Left colon (tissue), 2 donors: Measurements from ENCODE around the gene MX1. TPM values are rescaled to one million over a fixed set of nuclear protein-coding genes. Genes with fewer than 3 reads are reported as not detected.

Experiments
- ATAC-seq: fragments of 200-7000 bp; cut with Tn5 transposase; one replicate; pipeline ENCODE4 v1.9.1; 2020; ENCODE audit warnings: mild to moderate bottlenecking, moderate library complexity
- DNase-seq, 2 donors: peaks; one replicate each; pipeline ENCODE4 v3.0.0-alpha.2; 2020
- intact Hi-C, 2 donors: fragments of 100-400 bp; cut with DNase I in 1 of 2; cut with micrococcal nuclease in 1 of 2; formaldehyde crosslinking; loops; one replicate each; pipeline versions ENCODE4 v1.11.2 to v1.14.0; 2022; cut with DNase I, micrococcal nuclease
- long read RNA-seq: library from polyadenylated mRNA; unstranded; transcript quantifications from one replicate; pipeline ENCODE4 v2.0.0, GENCODE V29; 2021
- total RNA-seq, 2 donors: library from RNA; stranded (reverse); fragmentation: NEBNext Ultra II Directional; extraction: Animal tissue kit (Norgen Biotek cat#: 25700); gene quantifications; one replicate each; pipeline ENCODE4 v1.2.1, GENCODE V29; 2021
- donor health status: DM: no; HTN: no; CAD: no.
- donor health status: DM: yes; HTN: yes; CAD: no.

Gene MX1
- 10 to 100 TPM; 36.4 to 91.7 TPM for total RNA-seq
- long read RNA-seq, transcript MX1-202 (17 exons, 2,850 nt) = major isoform, 88 of 156 reads
- long read RNA-seq, partial matches to known transcripts = 31 of 156 reads
- long read RNA-seq, other reads (novel, unspliced or antisense) = 36 of 156 reads

- ATAC-seq = peak; percentile 96
- DNase-seq = peak; percentile 90 to 94
- intact Hi-C loops = no loop called here
Measured at GRCh38 chr21:41425954-41426675, at the start of gene MX1. Gene MX1, plus strand, starts transcription at chr21:41426239. Its CDS starts 5,832 bp downstream, at chr21:41432071.

GRCh38 chr21:41377715-41378114, 48.3 kb upstream of the MX1 start:
- intact Hi-C loops = no loop called here
- no peak for ATAC-seq
- no peak for DNase-seq

DNA sequence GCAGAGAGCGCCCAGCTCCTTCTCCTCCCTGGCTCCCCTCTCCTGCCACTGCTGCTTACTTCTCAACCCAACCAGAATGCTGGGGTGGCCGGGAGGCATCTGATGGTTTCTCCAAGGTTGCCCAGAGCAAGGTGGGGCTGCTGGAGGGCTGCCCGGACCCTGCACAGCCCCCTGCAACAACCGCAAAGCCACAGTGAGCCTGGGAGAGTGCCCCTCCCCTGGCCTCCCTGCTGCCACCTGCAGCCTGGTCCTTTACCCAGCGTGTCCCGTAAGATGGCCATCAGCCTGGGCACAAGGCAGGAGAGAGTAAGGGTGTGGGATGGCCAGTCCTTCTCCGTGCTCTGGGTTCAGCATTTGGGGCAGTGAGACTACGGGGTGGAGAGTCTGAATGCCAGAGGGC, 47.2 kb upstream of the MX1 start:
- DNase-seq = no peak
- ATAC-seq = peak; percentile 42
- intact Hi-C loops = no loop called here

DNA sequence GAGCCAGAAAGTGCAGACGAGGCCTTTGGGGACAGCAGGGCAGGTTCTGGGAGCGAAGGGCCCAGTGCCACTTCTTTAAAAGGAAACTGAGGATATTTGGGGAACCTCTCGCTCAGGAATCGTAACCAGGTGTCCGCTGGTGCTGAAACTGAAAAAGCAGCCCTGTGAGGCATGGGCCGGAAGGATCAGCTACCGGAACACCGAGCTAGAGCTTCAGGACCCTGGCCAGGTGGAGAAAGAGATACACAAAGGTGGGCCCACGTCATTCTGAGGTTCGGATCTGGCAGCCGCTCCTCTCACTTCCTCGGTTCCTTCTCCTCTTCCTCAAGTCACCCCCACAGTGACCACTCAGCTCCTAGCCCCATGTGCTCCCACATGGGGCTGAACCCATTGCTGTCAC, 46.1 kb upstream of the MX1 start:
- ATAC-seq = no peak
- intact Hi-C loops = no loop called here
- DNase-seq = no peak

GRCh38 chr21:41381731-41382130, 44.3 kb upstream of the MX1 start:
- ATAC-seq (no peak), DNase-seq (no peak)
- intact Hi-C loops = no loop called here

- intact Hi-C loops = no loop called here
- no peak for ATAC-seq
- DNase-seq = no peak
Measured at GRCh38 chr21:41387042-41387819, 38.8 kb upstream of the MX1 start.

DNA sequence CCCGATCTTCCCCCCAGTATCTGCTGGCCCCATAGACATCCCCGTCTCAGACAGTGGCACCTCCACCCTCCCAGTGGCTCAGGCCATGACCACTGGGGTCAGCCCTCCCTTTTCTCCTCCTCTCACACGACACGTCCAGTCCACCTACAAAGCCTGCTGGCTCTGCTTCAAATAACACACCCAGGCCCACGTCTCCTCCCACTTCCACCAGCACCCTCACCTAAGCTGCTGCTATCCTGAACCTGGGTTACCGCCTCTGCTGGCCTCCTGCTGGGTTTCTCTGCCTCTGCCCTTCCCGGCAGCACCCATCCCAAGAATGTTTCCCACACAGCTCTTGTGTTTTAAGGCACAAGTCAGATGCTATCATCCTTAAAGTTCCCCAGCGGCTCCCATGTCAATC, 38.2 kb upstream of the MX1 start:
- DNase-seq (no peak), ATAC-seq (no peak)
- intact Hi-C loops = no loop called here

DNA sequence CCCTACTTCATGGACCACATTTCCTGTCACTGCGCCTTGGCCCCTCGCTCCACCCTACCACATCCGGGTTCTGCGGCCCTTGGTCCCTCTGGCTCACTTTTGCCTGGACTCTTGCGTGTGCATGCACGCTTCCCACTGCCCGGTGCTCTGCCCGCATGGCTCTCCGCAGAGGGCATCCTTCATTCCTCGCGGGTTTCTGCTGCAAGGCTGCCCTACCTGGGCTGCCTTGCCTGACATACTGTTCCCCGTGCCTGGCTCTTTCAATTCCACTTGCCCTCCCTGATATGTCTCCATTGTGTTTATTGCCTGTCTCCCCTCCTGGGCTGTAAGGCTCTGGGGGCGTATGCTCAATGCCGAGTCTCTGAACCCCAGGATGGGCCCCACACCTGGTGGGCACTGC, 37.8 kb upstream of the MX1 start:
- ATAC-seq = no peak
- DNase-seq = no peak
- intact Hi-C loops = no loop called here

- intact Hi-C loops = no loop called here
- ATAC-seq (no peak), DNase-seq (no peak)
Measured at GRCh38 chr21:41390043-41390639, 35.9 kb upstream of the MX1 start.

- DNase-seq = no peak
- no peak for ATAC-seq
- intact Hi-C loops = no loop called here
Measured at GRCh38 chr21:41393876-41394465, 32.1 kb upstream of the MX1 start.

DNA sequence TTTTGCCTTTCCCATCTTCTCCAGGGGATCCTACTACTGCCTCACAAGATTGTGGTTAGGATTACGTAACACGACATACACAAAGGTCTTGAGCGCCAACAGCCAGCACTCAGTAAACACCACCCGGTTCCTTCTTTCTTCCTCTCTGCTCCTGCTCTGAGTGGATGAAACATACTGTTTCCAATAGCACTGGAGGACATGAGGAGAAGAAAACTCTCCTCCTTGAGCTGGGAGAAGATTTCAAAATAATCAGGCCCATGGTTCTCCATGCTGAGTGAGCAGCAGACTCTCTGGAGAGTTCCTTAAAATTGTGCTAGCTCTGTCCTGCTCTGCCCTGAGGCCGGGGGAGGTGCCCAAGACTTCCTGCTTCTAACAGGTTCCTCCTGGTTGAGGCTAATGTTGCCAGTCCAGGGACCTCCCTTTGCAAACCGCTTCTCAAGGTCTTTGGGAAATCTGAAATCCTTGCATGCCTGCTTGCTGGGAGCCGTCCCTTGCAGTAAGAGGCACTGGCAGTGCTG, 29.4 kb upstream of the MX1 start:
- DNase-seq (peak; percentile 60 to 71), ATAC-seq (peak; percentile 92)
- intact Hi-C loops = no loop called here

DNA sequence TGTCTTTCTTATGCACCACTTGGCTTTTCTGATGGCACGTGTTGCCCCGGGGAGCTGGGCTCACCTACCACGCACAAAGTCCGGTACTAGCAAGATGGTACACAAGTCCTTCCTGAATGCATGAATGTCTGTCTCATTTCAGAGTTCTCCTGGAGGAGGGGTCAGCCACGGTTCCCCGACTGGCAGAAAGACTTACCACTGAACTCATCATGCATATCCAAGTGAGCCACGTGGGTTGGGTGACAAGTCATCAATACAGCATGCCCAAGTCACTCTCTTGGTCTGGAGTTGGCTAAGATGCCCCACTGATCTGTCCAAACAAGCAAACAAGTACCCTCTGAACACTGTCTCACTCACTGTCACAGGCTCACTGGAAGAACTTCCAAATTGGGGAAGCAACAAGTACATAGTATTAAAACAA, 28.6 kb upstream of the MX1 start:
- intact Hi-C loops = no loop called here
- ATAC-seq (no peak), DNase-seq (no peak)

DNA sequence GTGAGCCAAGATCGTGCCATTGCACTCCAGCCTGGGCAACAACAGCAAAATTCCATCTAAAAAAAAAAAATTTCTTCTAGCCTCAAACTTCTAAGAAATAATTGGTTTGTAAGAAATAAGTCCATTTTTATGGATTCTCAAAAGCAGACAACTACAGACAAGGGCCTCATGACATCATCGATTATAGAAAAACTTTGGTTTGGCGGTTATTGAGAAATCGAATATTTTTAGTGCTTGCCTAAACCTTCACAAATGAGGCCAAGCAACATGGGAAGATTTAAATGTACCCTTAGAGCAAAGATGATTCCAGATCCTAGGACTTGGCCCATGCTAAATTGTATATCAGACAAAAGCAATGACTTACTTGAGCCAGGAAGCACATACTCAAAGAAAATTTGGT, 27.8 kb upstream of the MX1 start:
- no peak for ATAC-seq
- DNase-seq = no peak
- intact Hi-C loops = no loop called here

DNA sequence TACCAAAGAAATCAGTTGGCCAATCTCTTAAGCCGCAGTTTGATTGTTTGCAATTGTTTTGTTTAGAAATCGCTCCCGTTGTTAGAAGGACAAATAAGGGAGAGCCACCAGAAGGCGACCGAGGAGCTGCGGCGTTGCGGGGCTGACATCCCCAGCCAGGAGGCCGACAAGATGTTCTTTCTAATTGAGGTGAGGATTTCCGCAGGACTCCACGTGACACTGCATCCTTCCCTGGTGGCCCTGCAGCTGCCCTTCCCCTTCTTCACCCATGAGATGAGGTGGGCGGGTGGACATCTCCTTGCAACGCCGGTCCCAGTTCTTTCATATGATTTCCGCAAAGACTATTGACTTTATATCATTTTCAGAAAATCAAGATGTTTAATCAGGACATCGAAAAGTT, 27.2 kb upstream of the MX1 start:
- DNase-seq (no peak), ATAC-seq (no peak)
- intact Hi-C loops = no loop called here

GRCh38 chr21:41399246-41399800, 26.7 kb upstream of the MX1 start:
- intact Hi-C loops = no loop called here
- DNase-seq = no peak
- ATAC-seq = no peak

DNA sequence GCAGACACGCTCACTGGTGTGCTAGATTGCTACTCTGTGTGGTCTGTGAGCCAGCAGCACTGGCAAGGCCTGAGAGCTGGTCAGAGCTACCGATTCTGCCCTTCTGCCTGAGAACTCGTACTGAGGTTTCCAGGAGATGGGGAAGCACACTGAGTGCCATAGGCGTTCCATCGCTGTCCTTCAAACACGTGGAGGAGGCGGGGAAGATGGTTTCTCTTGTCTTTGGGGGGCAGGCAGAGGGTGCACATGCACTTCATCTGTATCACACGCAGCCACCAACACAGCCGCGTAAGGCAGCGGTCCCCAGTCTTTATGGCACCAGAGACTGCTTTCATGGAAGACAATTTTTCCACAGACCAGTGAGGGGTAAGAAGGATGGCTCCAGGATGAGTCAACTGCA, 23.8 kb upstream of the MX1 start:
- DNase-seq (no peak), ATAC-seq (no peak)
- intact Hi-C loops = no loop called here

DNA sequence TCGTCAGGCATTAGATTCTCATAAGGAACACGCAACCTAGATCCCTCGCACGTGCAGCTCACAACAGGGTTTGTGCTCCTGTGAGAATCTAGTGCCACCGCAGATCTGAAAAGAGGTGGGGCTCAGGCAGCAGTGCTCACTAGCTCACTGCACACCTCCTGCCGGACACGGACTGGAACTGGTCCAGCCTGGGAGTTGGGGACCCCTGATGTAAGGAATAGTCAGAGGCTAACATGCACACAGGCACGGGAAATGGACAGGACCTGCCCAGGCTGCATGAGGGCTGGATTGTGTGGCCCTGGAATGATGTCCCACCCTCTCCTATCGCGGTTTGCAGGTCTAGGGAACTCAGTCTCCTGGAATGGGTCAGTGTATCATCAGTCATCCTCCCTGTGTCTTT, 23.2 kb upstream of the MX1 start:
- no peak for ATAC-seq
- intact Hi-C loops = no loop called here
- DNase-seq = no peak

GRCh38 chr21:41403331-41403730, 22.7 kb upstream of the MX1 start:
- intact Hi-C loops = no loop called here
- ATAC-seq (no peak), DNase-seq (no peak)

DNA sequence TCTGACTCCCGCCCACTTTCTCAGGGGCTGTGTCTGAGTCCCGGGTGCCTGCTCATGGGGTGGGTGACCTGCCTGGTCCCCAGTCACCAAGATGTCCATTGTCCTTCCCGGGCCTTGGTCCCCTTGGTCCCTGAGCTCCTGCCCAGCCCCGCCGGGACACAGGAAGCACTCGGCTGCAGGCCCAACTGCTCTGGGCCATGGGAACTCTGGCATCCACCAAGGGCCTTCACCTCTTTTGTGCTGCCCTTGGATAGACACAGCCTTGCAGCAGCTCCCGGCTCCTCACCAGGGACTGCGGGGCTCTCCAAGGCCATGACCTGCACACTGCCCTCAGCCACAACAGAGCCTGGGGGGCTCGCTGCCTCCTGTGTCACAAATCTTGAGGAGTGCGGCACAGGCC, 22.1 kb upstream of the MX1 start:
- intact Hi-C loops = no loop called here
- no peak for DNase-seq
- no peak for ATAC-seq
